Ecto neural progenitor cell (in vitro differentiated cells): ENCODE data around the gene GGA1.

ENCODE experiments used
- DNase-seq: peaks from one replicate; pipeline ENCODE4 v3.0.0-alpha.2; 2018; ENCODE audit warnings: low spot score

Gene GGA1, protein sequence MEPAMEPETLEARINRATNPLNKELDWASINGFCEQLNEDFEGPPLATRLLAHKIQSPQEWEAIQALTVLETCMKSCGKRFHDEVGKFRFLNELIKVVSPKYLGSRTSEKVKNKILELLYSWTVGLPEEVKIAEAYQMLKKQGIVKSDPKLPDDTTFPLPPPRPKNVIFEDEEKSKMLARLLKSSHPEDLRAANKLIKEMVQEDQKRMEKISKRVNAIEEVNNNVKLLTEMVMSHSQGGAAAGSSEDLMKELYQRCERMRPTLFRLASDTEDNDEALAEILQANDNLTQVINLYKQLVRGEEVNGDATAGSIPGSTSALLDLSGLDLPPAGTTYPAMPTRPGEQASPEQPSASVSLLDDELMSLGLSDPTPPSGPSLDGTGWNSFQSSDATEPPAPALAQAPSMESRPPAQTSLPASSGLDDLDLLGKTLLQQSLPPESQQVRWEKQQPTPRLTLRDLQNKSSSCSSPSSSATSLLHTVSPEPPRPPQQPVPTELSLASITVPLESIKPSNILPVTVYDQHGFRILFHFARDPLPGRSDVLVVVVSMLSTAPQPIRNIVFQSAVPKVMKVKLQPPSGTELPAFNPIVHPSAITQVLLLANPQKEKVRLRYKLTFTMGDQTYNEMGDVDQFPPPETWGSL

DNA sequence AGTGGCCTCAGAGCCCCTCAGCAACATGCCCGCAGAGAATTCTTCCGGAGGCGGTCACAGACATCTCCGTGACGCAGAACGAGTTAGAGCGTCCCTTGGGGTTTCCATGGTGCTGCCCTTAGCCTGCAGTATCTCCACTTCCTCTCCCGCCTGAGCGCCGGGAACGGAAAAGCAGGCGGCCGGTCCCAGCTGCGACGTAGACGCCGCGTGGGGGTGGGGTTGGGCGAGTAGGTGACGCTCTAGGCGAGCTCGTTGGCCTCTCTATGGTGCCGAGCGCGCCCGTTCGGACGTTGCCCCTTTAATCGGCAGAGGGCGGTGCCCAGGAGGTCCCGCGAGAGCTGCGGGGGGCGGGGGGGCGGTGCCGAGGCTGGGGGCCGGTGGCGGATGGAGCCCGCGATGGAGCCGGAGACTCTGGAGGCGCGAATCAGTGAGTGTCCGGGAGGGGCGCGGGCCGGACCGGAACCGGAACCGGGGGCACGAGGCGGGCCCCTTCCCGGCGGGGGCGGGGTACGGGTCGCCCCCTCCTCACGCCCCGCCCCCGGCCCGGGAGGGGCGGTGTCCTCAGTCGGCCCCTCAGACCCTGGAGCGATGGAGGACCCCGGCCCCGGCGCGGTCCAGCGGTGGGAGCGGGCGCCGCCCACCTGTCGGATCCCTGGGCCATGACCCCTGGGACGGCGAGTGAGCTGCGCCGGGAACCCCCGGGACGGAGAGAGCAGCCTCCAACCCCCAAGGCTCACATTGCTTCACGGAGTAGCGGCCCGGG, at the start of gene GGA1:
Gene GGA1, plus strand, starts transcription at position 358 of the 763 bp plus-strand sequence. Its CDS starts 27 bp downstream, at position 385.
- DNase-seq: peak; percentile 97

DNA sequence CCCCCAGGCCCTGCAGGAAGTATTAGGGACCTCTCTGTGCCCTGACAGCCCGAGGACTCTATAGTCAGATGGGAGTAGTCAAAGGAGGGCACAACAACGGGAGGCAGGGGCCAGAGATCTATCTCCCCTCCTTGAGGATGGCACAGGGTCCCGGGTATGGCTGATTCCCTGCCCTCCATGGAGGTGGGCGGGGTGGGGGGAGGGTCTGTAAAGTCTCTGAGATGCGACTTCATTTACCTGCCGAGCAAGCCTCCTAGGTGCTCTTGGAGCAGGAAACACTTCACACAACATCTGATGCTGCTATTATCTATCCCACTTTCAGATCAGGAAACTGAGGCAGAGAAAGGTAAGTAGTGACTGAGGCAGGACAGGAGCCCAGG, 49.1 kb upstream of the GGA1 start:
- no peak for DNase-seq

DNA sequence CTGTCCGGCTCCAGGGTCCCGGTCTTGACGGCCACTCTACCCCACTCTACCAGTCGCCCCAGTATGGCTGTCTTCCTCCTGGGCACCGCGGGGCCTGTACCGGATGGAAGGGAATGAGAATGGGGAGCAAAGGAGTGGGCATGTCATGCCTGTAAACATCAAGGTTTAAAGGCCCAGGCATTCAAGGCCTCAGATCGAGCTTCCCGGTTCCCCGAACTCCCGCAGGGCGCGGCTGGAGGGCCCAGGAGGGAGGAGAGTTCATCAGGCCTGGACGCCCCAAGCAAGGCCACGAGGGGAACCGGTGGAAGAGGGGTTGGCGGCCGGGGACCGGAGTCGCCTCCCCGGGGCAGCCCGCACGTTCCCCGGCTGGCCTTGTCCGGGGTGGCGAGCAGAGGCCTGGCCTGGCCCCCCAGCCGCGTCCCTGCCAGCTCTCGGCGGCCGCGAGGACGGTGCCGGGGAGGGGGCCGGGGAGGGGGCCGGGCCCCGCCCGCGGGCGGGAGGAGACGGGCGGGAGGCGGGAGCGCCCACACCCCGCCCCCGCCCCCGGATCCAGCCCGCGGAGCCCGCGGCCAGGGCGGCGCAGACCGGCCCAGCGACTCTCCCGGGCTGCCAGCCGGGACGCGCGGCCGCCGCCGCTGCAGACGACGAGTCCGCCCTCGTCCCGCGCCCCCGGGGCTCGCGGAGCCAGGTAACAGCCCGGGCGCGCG, 48.6 kb upstream of the GGA1 start, which contains the start of gene CDC42EP1:
Gene CDC42EP1, plus strand, starts transcription at position 580 of the 707 bp plus-strand sequence. CDS start 5,870 bp downstream, outside the sequence.
- peak; percentile 71 for DNase-seq

DNA sequence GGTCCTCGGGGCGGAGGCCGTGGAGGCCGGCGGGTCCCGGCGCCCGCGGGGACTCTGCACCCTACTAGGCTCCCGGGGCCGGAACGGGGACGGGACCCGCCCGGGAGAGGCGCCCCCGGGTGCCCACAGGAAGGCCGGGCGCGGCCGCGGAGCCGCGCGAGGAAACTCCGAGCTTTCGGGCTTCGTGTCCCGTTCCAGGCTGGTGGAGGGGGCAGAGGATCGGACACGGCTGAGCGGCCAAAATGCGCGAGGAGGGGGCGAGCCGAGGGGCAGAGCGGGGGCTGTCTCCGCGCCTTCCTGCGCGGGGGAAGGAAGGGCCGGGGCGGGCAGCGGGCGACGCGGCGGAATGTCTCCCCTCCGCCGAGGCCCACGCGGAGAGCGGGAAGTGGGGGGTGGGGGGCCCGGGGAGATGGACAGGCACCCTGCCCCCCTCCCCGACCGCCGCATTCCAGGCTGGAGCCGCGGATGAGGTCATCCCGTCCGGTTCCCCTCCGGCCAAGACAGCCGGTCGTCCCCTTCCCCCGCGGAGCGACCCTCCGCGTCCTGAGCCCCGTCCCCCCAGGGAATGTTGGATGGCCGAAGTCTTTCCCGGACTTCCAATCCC, 47.9 kb upstream of the GGA1 start:
- peak; percentile 71 for DNase-seq

DNA sequence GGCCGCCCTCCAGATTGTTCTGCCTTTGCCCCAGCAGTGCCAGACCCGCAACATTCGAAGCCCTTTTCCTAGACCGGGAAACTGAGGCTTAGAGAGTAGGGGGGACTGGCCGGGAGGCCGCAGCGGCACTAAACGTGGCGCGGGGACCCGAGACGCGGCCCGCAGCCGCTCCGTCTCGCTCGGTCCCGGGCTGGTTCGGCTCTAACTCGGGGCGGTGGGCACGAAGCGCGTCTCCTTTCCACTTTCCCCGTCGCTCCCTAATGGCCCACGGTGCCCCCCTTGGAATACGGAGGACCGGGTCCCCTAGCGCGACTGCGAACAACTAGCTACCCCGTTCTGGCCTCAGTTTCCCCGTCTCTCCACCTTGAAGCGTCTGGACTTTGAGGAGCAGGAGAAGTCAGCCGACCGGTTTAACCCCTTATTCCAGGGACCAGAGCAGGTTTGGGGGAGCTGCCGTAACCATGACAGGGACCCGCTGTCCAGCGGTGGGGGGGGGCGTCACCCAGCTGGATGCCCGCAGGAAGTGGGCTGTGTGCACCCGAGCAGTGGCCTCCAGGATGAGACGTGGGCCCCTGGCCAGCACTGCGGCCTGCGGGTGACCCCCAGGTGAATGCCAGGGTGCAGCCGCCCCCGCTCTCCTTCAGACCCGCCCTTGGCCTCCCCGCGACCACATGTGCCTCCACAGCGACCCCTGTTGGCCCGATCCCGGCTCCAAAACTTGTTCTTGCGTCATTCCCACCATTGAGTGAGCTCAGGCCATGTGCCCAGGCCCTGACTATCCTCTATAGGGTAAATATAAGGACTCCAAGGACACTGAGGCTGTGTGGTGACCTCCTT, 47.2 kb upstream of the GGA1 start:
- peak; percentile 89 for DNase-seq

DNA sequence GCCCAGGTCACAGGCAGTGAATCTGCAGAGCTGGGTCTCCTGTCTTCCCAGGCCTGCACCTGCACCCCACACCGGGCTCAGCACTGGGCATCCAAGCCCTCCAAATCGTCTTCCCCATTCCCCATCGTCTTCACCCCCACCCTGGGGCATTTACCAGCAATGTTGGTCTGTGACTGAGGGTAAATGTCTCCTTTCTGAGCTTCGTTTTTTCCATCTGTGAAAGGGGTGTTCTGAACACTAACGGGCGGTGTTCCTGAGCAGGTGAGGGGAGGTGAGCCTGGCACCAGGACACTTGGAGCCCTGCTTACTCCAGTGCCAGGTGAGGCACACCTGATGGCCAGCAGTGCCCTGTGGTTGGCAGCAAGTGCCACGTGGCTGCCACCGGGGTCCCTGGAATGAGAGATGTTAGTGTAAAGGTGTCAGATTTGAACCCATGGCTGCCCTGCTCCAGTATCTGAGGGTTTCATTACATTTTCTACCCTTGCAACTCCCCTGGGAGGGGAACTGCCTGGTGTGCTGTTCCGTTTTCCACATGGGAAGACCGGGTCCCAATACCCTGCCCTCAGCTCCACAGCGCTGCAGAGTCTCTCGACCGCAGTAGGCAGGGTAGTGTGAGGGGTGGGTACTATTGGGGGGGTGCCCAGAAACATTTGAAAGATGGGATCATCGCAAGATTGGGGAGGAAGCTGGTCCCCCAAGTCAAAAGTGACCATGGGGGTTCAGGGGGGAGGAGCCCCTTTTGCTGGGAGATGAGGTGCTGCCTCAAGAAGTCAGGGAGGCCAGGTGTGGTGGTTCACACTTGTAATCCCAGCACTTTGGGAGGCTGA, 46.4 kb upstream of the GGA1 start:
- DNase-seq: no peak

DNA sequence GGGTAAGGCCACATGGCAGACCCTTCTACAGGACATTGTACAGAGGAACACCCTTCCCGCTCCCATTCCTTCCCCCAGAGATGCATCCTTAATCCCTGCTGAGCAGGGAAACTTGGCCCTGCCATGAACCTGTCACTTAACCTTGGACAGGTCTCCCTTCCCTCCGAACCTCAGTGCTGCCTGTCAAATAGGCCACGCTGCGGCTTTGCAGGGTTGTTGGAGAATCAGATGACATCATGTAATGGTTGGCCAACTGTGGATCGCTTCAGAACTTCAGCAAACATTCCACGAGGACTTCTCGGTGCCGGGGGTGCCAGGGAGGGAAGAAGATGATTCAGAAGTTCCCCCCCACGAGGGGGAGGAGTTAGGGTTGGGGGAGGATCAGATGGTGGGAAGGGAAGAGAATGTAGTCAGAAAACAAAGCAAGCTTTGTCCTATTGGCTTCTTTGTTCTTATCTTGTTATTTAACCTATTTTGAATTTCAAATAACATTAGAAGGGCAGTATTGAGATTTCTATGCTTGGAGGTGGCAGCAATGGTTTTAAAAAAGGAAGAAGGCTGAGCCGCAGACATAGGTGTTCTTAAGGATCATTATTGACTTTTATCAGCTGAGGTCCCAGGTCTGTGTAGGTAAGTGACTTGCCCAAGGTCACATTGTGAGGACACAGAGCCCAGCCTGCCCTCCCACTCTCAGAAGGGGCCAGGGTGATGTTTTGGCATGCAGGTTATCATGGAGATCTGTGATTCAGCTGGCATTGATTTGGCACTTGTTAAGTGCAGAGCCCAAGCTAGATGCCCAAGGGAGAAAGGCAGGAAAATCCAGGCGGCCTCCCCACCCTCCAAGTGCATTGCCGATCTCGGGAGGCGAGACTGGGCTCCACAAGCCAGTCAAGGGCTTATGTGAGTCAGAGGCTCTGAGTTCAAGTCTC, 45.2 kb upstream of the GGA1 start:
- DNase-seq: no peak

DNA sequence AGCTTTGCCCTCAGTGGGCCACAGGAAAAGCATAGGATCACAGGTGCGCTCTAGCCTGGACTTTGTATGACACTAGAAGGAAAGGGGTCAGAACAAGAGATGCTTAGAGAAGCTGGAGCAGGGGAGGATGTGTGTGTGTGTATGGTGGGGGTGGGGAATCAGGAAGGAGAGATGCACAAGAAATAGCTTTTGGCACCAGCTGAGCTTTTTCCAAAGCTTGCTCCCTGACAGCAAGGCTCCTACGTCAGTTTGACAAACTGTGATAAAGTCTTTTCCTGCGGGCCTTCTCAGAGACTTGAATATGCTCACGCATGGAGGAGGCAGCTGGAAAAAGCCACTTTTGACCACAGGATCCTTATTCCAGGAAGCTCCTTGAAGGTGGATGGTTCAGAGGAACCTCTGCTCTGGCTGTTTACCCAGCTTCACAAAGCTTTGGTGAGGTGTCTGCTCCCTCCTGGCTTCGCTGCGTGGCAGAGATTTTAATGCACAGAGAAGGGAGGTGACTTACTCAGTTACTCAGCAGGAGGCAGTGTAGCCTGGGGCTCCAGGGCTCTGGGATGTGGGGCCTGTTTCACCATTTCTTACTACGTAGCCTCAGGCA, 44.4 kb upstream of the GGA1 start:
- DNase-seq: no peak

DNA sequence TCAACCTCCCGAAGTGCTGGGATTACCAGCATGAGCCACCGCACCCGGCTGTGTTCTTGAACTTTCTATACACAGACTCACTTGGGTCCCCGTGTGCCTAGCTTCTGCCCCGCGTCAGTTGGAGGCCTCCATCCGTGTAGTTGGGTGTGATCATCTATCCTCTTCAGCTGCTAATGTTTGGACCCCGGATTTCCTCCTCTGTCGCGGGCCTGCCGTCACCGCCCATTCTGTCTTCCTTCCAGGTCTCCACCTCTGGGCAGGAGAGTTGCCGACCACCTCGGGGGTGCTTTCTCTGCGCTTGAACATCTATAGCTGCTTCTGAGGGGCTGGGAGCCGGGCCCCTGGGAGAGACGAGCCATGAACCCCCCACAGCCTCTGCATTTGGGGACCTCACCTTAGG, 42.8 kb upstream of the GGA1 start:
- no peak for DNase-seq

DNA sequence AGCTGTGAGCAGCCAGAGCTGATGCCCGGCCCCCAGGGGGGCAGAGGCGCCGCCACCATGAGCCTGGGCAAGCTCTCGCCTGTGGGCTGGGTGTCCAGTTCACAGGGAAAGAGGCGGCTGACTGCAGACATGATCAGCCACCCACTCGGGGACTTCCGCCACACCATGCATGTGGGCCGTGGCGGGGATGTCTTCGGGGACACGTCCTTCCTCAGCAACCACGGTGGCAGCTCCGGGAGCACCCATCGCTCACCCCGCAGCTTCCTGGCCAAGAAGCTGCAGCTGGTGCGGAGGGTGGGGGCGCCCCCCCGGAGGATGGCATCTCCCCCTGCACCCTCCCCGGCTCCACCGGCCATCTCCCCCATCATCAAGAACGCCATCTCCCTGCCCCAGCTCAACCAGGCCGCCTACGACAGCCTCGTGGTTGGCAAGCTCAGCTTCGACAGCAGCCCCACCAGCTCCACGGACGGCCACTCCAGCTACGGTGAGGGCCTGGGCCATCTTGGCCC, 42.3 kb upstream of the GGA1 start:
- DNase-seq: no peak

DNA sequence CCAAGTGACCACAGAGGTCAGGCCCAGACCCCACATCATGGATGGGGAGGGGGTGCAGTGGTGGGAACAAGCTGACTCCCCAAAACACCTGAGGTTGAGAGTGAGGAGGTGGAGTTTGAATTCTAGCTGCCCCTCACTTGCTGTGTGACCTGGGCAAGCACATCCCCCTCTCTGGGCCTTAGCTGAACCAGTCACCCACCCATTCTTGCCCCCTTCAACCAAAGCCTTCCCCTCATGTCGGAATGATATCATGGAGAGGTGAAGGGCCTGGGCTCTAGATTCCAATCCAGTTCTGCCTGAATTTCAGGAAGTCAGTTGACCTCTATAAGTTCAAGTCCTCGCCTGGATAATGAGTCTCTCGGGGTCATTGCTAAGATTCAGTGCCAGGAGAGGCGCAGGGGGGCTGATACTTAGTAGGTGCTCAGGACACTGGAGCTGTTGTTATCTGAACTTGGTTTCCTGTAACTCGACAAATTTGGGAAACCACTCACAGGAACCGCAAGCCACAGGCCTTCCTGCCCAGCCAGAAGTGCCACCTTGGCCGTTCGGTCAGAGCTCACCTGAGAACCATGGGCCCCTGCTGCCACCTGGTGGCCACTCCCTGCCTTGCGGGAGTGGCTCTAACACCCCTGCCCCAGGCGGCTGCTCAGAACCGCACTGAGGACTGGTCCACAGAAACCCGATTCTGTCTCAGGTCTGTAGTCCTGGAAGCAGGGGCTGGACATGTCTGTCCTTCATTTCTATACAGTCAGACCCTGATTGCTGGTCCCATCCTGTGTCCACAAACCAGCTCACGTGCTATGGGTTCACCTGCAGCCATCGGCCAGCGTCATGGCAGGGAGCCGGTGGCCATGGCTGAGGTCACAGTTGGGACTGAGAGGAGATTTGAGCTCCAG, 41.5 kb upstream of the GGA1 start:
- DNase-seq: peak; percentile 87

DNA sequence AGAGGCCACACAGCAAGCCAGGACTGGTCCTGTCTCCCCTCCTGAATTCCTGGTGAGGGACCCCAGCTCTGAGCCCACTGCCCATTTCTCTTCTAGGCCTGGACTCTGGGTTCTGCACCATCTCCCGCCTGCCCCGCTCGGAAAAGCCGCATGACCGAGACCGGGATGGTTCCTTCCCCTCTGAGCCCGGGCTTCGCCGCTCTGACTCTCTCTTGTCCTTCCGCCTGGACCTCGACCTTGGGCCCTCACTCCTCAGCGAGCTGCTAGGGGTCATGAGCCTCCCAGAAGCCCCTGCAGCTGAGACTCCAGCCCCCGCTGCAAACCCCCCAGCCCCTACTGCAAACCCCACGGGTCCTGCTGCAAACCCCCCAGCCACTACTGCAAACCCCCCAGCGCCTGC, 40.6 kb upstream of the GGA1 start:
- no peak for DNase-seq

DNA sequence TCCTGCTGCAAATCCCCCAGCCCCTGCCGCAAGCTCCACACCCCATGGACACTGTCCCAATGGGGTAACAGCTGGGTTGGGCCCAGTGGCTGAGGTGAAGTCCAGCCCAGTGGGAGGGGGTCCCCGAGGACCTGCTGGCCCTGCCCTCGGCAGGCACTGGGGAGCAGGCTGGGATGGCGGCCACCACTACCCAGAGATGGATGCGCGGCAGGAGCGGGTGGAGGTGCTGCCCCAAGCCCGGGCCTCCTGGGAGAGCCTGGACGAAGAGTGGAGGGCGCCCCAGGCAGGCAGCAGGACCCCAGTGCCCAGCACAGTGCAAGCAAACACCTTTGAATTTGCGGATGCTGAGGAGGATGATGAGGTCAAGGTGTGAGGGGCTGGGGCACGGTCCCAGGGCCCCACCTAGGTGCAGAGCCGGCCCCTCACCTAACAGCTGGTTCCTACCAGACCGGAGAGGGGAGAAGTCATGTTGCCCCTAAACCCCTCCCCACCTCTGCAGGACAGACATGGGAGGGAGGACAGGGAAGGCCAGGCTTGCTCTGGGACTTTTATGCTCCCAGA, 40.1 kb upstream of the GGA1 start:
- DNase-seq: no peak

DNA sequence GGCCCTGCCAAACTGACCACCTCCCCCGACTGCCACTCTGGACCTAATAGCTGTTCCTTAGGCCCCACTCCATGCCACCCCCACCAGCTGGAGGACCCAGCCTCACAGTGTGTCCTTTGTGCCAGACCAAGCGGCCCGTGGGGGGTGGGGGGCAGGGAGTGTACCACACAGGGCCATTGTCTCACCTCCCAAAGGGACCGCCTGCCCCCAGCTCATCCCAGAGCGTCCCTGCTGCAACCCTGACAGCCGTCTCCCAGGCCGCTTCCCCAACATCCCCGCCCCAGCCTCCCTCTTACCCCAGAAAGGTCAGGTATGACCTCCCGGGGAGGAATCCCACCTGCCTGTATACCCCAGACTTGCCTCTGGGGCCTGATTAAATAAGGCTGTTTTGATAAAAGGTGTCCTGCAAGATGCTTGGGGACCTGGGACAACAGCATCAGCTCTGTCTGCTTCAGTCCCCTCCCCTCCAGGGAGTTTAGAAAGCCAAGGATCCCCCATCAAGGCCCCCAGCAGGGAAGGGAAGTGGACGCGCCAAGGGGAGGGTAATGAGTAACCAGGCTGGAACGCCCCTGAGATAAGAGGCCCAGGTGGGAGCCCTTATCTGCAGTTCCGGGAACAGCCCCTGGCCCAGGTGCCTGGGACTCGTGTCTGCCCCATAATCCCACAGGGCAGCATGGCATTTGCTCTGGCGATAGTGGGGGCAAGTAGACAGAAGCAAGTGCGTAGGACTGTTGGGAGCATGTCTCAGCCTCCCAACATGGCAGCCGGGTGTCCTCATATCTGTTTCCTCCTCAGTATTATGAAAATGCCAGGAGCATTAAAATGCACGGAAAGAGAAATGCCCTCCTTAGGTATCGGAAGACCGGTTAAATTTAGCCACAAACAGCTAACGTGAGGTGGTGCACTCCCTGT, 39.4 kb upstream of the GGA1 start:
- DNase-seq: no peak

DNA sequence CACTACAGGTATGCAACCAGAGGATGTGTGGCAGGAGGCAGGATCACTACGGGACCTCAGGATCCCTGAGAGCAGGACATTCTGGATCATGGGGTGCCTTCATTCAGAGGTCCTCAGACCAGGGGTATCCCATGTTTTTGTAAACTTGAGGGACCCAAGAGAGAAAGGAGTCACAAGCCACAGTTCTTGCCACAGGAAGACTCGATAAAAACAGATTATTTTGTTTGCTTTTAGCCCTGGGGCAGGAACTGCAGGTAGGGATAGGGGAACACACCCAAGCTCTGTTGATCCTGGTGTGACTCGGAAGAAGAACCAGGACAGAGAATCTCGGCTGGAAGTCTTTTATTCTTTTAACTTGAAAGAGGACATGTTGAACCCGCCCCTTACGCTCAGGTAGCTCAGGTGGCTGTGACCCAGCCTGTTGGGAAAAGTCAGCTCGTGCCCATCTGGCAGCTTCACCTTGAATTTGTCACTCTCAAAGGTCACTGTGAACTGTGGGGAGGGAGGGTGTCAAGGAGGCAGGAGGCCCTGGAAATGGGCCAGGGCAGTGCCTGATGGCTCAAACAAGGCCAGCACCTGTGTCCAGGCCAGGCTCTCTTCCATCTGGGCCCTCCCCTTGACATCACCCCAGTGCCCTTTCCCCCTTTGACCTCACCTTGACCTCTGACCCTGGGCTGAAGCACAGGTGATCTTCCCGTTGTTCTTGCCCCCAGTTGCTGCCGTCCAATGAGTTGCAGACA, 38.5 kb upstream of the GGA1 start:
- DNase-seq: no peak
